ENCODE measurements around the gene ITPRID1. TPM values are rescaled to one million over a fixed set of nuclear protein-coding genes. Genes with fewer than 3 reads are reported as not detected.

Gene ITPRID1
- total RNA-seq, 1 experiment from 2014 or later: 1.2 TPM

DNA sequence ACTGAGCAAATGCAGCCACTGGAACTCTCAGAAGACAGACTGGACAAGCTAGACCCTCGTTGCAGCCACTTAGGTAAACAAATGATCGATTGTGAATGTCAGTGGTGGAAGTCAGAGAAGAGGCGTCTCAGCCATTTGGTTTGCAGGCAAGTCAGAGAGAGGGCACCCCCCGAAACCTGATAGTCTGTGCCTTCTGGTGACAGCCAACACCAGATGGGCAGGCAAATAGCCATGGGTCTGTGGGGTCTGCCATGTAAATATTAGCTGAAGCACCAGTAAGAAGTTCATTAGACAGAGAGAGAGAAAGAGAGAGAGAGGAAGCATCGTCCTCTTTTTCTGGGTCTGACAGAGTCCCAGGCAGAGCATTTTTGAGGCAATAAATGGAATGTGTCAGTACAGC lies 178.6 kb downstream of the ITPRID1 start:
- Histone ChIP-seq H3K23ac (ENCODE audit: insufficient read length, low read depth, low read length) (no peak overlapping the region), H3K79me1 (ENCODE audit: insufficient read depth, low read depth, low read length, poor library complexity, severe bottlenecking) (no peaks in the 10 kb centered on the region), H4K20me1 (ENCODE audit: control insufficient read depth, insufficient read depth, insufficient read length) (no peaks in the 10 kb centered on the region), H2BK5ac (ENCODE audit: insufficient read length, low read length) (no peak overlapping the region), H3K27ac (ENCODE audit: insufficient read length, low read depth, low read length) (no peak overlapping the region), H3K18ac (ENCODE audit: insufficient read length, low read depth, low read length) (no peak overlapping the region), H3K4me1 (ENCODE audit: insufficient read depth, low read length) (peaks cover 18% of the 10 kb centered on the region; the same call in 1 of the 2 replicates), H2BK120ac (ENCODE audit: low read depth, low read length, poor library complexity, severe bottlenecking) (no peak overlapping the region), H3K4me2 (ENCODE audit: insufficient read depth, insufficient read length, low read length) (no peak overlapping the region), H3K9ac (ENCODE audit: extremely low read depth, insufficient read length, low read length) (no peak overlapping the region), H3K23me2 (ENCODE audit: insufficient read length, low read depth, low read length, poor library complexity, severe bottlenecking) (no peaks in the 10 kb centered on the region), H2BK20ac (ENCODE audit: low read depth, low read length, poor library complexity, severe bottlenecking) (no peak overlapping the region), H4K91ac (ENCODE audit: insufficient read length, low read depth, low read length) (no peak overlapping the region), H3K4ac (ENCODE audit: low read depth, low read length) (no peak overlapping the region), H3K79me2 (ENCODE audit: insufficient read depth, low read length) (no peaks in the 10 kb centered on the region), H4K5ac (ENCODE audit: insufficient read length, low read depth, low read length) (no peak overlapping the region), H2BK15ac (ENCODE audit: low read depth, low read length) (no peak overlapping the region), H3K56ac (ENCODE audit: insufficient read length, low read depth, low read length) (no peak overlapping the region), H4K8ac (replicated peaks; ENCODE audit: insufficient read length, low read depth, low read length) (no peak overlapping the region), H2BK12ac (ENCODE audit: insufficient read length, low read depth, low read length) (no peak overlapping the region), H3K27me3 (ENCODE audit: insufficient read depth, low read length) (no peaks in the 10 kb centered on the region), H3K14ac (ENCODE audit: insufficient read depth, low read length) (no peak overlapping the region), H2AFZ (ENCODE audit: low read length) (no peak overlapping the region), H3K9me3 (ENCODE audit: control insufficient read depth, low read depth, low read length) (no peaks in the 10 kb centered on the region), H2AK5ac (ENCODE audit: insufficient read length, low read length) (no peak overlapping the region), H3T11ph (ENCODE audit: low read length) (no peak overlapping the region)
- WGBS (ENCODE audit: extremely low coverage, insufficient read length, low lambda C conversion rate): no CpG with 5 or more reads among the region's 5 CpGs
- TF ChIP-seq CTCF (conservative IDR thresholded peaks at IDR 0.05): no peak
- Mint-ChIP-seq H3K36me3 (ENCODE audit: insufficient read depth in 1 of 3, low read depth in 3 of 3) (no peaks in the 10 kb centered on the region; a peak in 1 of 7 replicates), H3K9me3 (no peaks in the 10 kb centered on the region; a peak in 1 of 5 replicates), H3K4me1 (peaks cover 29 to 41% of the 10 kb centered on the region in 2 experiments), H3K27me3 (ENCODE audit: low read depth) (peaks cover 10% of the 10 kb centered on the region; the same call in 1 of the 2 replicates), H3K27ac (no peak overlapping the region), H3K4me3 (no peak overlapping the region)
- no peak for DNase-seq
